Nucleus accumbens (tissue), 56 donors: ENCODE results near the gene CYSTM1.

Experiments
- DNase-seq, 56 donors: peaks; one replicate each; lab custom pipeline; 2025; lab: John Stamatoyannopoulos, UW

Gene CYSTM1

DNA sequence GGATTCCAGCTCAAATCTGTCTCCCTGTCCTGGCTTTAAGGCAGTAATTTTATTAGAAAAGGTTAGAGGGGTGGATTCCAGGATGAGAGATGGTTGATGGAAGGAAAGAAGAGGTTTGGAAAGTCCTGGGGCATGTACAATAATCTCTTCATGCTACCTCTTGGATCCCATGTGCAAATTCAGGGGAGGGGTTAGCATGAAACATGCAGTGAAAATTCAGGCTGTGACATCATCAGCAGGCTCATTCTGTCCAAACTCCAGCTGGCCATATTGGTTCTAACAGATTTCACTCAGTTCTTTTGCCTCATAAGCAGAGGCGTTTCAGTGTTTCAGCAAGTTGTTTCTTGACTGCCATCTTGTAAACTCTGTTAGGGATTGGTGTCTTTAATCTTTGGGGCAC lies 55.4 kb downstream of the CYSTM1 start:
- DNase-seq: no peak

DNA sequence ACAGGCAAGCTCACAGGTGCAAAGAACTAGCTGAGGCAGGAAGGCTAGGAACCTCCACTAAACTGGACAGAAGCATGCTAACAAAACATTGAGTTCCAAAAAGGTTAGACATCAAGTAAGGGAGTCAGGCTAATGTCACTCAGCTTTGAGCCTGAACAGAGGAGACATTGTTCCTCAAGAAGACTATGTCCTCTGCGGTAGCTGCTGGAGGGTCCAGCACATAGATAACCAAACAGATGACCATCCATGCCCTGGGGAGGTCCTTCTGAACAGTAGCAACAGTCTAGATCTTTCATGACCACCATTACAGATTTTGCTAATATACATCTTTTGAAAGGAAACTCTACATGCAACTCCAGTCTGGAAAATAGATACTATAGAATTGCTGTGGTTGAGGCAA lies 57.7 kb downstream of the CYSTM1 start:
- DNase-seq: no peak

DNA sequence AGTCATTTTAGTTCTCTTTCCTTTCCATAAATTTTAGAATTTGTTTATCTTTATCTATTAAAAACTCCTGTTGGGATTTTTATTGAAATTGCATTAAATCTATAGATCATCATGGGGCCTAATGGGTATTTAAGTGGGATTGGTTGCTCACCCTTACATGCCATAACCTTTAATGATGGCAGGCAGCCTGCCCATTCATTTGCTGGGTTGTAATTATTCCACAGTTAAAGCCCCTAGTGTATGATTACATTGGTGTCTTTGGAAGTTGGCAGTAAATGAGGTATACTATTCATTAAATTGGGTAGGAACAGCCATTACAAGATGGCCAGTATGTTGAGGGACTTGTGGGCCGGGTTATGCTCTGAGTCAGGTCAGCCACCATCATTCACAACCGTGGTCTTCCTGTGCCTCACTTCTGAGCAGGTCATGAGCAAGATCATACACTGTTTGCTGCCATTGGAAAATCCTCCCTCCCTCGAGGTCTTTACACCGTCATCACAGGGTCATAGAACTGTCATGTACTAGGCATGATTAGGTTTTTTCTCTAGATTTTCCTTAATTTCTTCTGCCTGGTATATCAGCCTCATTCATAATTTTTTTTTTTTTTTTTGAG lies 59.5 kb downstream of the CYSTM1 start:
- no peak for DNase-seq

DNA sequence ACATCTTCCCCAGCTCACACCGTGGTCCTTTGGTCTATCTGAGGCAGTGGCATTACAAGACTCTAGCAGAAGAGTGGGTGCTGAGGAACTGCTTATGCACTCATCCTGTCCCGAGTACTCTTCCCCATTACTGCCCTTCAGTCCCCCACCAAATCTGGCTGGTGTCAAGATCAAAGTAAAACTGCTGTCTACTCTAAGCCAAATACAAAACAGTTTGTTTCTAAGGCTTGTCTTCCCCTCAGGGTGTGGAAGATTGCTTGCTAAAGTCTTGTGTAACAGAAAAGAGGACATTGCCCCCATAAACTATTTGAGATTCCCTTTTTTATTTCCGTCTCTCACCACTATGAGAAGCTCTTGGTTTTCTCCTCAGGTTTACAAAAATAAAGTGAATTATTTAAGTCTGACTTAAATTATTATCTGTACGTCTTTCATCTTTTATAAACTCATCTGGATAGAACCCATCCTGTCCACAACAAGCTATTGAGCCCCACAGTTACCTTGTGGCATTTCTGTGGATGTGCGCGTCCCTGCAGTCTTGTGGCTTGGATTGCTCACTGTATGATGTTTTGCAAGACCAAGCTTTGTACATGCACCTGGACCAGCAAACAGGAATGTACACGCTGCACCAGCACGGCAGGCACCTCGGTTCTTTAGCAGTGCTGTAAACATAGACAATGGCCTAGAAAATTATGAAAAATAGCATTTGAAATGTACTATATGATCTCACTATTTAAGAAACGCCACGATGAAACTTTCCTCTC lies 61.0 kb downstream of the CYSTM1 start:
- no peak for DNase-seq

DNA sequence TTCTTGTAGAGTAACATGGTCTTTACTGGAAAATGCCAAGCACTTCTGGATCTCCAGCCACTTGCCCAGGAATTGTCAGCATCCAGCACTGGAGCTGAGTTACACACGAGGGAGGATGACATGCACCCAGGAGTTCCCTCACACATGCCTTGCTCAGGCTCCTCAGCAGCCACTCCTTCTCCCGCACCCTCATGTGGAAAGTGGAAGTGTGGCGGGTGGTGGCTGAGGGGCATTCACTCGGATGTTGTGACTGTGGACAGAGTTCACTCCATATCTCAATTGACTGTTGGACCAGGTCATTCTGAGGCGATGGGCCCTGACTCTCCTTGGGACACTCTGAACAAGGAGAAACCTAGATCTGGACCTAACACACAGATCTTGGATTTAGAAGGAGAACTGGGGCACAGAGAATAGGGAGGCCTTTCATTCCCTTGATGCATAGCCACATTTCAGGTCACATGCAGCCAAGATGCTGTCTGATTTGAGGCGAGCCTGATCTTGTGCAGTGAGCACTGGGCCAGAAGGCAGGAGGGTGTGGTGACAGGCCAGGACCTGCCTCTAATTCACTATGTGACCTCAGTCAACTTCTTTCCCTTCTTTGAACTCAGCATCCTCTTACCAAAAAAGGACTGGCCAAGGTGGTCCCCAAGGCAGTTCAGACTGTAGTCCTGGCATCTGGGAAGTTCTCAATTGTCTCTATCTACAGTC lies 62.1 kb downstream of the CYSTM1 start:
- no peak for DNase-seq

DNA sequence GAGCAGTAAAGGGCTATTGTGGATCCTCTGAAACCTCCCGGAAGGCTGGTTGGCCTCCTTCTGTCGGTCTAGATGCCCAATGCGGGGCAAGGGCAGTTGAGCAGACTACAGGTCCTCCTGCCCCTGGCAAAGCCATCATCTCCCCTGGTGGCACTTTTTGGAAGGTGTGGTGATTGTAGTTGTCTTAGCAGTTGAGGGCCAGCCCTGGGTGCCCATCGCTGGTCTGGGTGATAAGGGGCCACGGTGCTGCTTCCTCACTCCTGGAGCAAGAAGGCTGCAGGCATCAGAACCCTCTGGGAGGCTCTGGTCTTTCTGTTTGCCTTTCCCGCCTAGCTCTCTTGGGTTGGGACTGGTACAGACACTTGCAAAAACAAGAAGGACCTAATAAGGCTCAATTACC lies 63.8 kb downstream of the CYSTM1 start:
- no peak for DNase-seq

DNA sequence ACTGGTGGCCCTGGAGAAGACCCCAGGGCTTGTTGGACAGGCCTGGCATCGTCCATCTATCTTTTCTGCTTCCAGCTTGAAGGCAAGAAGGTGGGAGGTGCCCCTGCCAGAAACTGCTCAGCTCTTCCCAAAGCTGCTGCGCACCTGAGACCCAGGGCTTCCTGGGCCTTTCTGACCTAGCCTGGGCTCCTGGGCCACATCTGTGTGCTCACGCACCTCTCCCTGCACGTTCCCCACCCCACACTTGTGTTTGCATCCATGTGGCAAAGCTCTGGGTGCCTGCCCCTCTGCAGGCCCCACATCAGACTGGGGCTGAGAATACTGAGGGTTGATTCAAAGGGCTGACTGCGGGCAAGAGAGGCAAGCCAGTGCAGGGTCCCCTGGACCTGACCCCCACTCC lies 64.5 kb downstream of the CYSTM1 start:
- DNase-seq: no peak

DNA sequence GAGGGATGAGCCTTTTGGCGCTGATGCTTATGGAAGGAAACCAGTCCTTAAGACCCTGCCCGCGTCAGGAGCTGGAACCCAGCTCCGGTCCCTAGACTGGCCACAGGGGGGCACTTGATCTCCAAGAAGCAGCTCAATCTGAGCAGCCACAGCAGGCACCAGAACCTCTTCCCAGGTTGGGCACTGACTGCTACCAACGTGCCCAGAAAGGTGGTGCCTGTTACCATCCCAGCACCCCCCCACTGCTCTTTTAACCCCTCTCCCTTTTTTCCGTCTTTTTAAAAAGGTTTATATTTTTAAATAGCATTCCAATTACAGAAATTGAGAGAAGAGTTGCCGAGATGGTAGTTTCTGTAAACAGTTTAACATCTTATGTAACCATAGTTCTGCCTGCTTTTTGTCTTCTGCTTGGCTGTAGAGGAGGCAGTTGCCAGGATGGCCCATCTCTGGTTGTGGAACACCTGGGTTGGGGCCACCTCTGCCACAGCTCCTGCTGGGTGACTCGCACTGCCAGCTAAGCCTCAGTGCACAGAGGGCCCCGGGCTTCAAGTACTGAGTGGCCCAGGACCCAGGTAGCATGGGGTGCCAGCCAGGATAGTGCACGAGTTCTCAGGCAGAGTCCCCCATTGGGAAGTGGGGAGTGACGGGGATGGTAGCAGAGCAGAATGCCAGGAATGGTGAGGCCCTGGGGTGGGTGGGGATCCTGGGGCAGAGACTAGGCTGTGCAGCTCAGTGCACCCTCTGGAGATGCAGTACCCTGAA lies 65.1 kb downstream of the CYSTM1 start:
- DNase-seq: peak in 46 of 56 donors; percentile 13 to 80 (median 41)

DNA sequence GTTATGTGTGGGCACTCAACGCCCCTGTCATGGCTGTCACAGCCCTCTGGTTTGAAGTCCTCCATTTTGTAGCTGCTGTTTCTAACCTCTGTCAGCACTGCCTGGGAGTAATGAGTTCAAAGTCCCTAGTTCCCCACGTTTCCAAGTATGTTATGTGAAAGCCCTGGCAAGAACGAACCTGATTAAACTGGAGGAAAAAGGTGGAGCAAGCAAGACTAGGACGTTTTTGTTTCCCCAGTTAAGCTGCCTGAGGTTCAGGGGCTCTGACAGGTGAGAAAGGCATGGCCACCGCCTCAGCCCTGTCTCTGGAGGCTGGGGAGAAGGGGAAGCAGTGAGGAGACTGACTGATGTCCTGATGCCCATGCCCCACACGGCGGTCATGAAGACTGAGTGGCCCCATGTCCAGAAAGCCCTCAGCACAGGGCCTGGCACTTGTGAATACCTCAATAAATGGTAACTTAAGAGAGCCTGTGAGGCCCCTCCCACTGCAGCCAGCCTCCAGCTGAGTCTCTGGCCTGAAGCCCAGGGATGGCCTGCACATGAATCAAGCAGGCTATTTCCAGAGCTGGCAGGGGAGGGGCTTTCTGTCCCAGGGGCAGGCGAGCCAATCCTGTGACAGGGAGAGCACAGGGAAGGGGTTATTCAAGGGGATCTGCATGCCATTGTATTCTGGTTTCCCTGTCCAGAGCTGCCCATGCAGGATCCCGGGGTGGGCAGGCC lies 66.2 kb downstream of the CYSTM1 start:
- peak in 55 of 56 donors; percentile 27 to 98 (median 86) for DNase-seq

DNA sequence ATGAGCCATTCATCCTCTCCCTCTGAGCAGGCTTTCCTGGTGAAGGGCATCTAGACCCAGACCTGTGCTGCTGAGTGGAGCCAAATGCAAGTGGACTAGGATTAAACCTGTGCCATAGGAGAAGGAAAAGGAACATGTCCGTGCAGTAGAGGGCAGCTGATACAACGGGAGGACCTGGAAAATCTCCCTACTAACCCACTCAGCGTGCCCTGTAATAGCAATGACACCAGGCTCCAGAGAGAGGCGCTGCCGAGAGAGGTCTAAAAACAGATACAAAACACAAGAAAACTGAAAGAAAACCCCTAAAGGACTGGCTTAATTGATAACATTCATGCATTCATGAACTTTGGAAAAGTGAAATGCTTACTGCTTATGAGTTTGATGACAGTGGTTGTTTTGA lies 67.1 kb downstream of the CYSTM1 start:
- DNase-seq: no peak

DNA sequence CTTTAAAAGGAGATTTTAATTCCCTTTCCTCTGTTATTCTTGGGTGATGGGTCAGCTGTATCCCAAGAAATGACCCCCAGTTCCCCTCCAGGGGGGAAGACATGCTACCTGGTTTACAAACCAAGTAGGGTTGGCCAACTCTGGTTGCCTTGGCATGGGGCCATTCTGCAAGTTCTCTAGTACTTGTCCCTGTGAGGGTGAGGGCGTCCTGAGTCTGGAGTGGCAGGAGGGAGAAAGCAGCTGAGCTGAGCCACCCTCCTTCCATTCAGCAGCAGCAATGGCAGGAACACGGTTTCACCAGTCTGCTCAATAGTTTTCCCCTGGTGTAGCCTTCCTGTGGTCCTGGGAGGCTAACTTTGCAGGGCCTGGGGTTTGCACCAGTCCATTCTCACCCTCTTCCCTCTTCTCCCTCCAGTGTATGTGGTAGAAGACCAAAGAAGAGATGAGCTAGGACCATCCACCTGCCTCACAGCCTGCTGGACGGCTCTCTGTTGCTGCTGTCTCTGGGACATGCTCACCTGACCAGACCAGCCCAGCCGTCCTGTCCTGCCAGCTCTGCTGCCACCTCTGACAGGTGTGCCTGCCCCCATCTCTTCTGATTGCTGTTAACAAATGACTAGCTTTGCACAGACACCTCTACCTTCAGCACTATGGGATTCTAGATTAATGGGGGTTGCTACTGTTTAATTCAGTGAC lies 68.0 kb downstream of the CYSTM1 start:
- DNase-seq: no peak

DNA sequence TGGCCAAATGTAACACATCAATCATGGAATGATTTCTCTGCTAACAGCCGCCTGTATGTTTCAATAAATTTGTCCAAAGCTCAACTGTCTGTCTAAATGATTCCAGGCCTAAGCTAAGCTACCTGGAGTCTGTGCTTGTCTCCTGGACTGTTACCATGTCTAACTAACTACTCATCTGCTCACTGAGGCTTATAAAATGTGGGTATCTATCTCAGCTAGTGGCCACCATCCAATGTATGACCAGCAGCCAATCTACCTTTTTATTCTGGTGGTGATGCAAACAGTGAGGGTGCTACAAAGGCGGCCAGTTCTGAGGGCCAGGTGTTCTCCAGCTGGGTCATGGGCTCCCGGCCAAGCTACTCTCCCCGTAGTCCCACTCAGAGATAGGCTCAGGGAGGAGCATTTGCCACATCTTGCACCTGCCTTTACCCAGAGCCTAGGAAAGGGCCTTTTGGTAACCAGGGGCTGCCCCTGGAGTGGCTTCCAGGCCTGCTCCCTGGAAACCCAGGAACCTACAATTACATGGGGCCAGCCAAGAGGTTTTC lies 68.8 kb downstream of the CYSTM1 start:
- DNase-seq: no peak

DNA sequence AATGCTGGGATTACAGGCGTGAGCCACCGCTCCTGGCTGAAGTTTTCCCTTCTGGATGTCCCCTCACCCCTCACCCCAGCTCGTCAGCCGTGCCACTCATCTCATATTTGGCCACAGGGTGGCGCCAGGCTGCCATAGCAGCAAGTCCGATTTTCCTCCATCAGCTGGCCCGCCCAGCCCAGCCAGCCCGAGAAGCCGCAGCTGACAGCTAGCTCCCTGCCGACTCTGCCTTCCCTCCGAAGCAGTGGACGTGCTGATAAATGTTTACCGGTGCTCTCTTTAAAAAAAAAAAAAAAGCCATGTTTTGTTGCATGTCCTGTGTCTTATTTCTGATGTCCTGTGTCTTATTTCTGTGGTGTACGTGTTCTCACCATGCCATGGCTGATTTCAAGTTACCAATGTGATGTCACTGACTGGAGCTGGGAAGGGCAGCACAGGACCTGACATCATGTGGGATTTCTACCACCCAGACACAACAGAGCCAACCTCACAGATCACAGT lies 69.6 kb downstream of the CYSTM1 start:
- DNase-seq: peak; percentile 32 to 94 (median 79)

DNA sequence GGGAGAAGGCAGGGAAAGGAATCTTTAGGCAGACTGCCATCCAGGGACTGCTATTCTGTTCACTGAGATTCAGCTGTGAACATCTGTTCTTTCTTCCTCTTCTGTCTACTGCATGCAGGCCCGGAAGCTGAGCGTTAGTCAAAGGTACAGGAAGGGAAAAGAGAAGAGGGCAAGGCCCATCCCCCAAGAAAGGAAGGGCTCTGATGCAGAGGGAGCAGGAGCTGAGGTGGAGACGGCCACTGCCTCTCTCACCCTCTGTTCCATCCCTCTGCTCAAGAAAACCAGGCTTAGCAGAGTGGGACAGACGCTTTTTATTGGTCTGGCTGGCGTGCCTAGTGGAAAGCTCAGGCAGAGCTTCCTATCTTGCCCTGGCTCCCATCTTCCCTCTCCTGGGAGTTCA lies 70.4 kb downstream of the CYSTM1 start:
- no peak for DNase-seq

DNA sequence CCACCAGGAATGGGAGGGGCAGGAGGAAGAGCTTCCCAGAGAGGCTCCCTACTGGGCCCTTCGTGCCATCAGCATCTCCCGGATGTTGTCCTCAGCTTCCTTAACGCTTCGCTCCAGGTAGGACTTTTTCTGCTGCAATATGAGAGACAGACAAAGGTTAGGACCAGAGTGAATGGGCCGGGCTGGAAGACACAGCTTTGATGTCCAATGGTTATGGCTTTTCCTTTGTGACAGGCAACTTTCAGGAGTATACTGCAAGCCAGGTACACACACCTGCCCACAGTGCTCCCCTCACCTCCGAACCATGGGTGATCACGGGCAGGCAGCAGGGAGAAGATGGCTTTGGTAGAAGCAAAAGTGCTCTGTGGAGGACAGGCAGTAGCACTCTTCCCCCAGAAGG lies 70.9 kb downstream of the CYSTM1 start:
- DNase-seq: no peak

DNA sequence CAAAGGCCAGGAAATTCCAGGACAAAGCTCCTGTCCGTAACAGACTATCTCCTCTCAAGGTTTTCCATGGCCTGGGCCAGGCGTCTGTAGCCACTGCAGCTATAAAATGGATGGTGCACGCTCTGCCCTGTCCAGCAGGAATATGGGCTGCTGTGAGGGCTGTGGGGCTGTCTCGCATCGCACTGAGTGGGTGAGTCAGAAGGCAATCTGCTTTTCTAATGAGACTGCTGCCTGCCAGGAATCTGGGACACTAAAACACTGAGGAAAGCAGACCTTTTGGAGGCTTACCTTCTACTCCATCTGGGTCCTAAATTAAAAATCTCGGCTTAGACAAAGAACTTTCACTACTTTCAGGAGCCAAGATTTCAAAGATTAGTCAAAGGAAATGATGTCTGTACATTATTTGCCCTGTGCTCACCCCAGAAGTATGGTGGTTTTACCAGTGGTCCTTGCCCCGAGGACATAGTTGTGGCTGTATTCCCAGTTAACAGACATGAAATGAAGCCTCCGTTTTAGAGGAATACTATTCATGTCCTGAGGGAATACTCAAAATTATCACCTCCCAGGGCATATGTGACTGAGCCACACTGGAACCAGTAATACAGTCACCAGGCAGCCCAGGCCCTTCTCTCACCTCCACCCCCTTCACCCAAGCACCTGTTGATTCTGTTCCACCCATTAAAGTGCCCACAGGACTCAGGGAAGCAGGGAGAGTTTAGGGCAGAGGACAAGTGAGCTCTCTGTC lies 71.6 kb downstream of the CYSTM1 start:
- peak in 16 of 56 donors; percentile 10 to 76 (median 30) for DNase-seq

DNA sequence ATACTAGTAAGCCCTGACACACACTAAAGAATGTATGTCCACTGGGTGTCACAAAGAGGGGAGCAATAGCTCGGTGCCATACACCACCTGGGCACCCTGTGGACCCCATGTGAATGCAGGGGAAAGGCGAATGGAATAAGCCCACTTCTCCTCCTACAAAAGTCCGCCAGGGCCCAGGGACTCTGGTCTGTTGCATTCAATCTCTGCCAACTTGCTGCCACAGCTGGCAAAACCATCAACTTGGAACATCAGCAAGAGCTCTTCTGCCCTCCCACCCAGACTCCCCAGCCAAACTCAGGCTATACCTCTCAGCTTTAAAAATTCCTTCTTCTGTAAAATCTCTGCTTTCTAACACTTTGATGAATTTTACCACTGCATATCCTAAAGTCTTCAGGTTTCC lies 73.4 kb downstream of the CYSTM1 start:
- DNase-seq: peak in 1 of 56 donors; percentile 8

DNA sequence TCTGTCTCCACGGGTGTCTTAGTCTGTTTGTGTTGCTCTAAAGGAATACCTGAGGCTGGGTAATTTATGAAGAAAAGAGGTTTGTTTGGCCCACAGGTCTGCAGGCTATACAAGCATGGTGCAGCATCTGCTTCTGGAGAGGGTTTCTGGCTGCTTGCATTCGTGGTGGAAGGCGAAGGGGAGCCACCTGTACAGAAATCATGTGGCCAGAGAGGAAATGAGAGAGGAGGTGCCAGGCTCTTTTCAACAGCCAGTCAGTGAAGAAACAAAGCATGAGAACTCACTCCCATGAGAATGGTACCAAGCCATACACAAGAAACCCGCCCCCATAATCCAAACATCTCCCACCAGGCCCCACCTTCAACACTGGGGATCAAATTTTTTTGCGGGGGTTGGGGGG lies 74.5 kb downstream of the CYSTM1 start:
- no peak for DNase-seq
